MM.1S (cell line): ENCODE measurements around the gene CDC25B.

Source experiments
- DNase-seq: peaks from one replicate; pipeline ENCODE4 v3.0.0-alpha.2; 2015
- H2AFZ ChIP-seq: fragments of 300-600 bp; sonication (generic); 2 replicates; pipeline ENCODE4 v1.6.0; 2016; ENCODE audit warnings: antibody characterized with exemption, low read length
- H3F3A ChIP-seq: fragments of 300-600 bp; sonication (generic); 2 replicates; pipeline ENCODE4 v1.6.1; 2016; ENCODE audit warnings: mild to moderate bottlenecking, antibody characterized with exemption, low read length, moderate library complexity, mixed read lengths; ENCODE audit not compliant: insufficient read depth
- H3K27ac ChIP-seq: fragments of 300-600 bp; sonication (generic); 2 replicates; pipeline ENCODE4 v1.5.1; 2016; ENCODE audit warnings: mild to moderate bottlenecking, low read length
- H3K27me3 ChIP-seq: fragments of 300-600 bp; sonication (generic); replicated peaks from 2 replicates; pipeline ENCODE4 v1.6.0; 2016; ENCODE audit warnings: low read length; ENCODE audit not compliant: insufficient read depth
- H3K36me3 ChIP-seq: fragments of 300-600 bp; sonication (generic); replicated peaks from 2 replicates; pipeline ENCODE4 v1.6.1; 2016; ENCODE audit warnings: mild to moderate bottlenecking, low read length, mixed read lengths; ENCODE audit not compliant: insufficient read depth
- H3K4me1 ChIP-seq: fragments of 300-600 bp; sonication (generic); 2 replicates; pipeline ENCODE4 v1.6.1; 2016; ENCODE audit warnings: low read length, mixed read lengths
- H3K4me2 ChIP-seq: fragments of 300-600 bp; sonication (generic); 2 replicates; pipeline ENCODE4 v1.6.0; 2016; ENCODE audit warnings: low read depth, low read length
- H3K4me3 ChIP-seq: fragments of 300-600 bp; sonication (generic); 2 replicates; pipeline ENCODE4 v1.5.1; 2016; ENCODE audit warnings: low read length, mixed read lengths
- H3K79me2 ChIP-seq: fragments of 300-600 bp; sonication (generic); 2 replicates; pipeline ENCODE4 v1.6.1; 2016; ENCODE audit warnings: mixed run types, low read length, mixed read lengths
- H3K9ac ChIP-seq: fragments of 300-600 bp; sonication (generic); 2 replicates; pipeline ENCODE4 v1.6.1; 2016; ENCODE audit warnings: low read length, mixed read lengths
- H3K9me2 ChIP-seq: fragments of 300-600 bp; sonication (generic); replicated peaks from 2 replicates; pipeline ENCODE4 v1.6.1; 2016; ENCODE audit warnings: mild to moderate bottlenecking, low read length, mixed read lengths; ENCODE audit not compliant: insufficient read depth
- H3K9me3 ChIP-seq: fragments of 300-600 bp; sonication (generic); replicated peaks from 2 replicates; pipeline ENCODE4 v1.6.1; 2016; ENCODE audit warnings: mild to moderate bottlenecking, low read length, mixed read lengths; ENCODE audit not compliant: insufficient read depth
- H4K20me1 ChIP-seq: fragments of 300-600 bp; sonication (generic); 2 replicates; pipeline ENCODE4 v1.6.1; 2016; ENCODE audit warnings: mild to moderate bottlenecking, low read length, moderate library complexity, mixed read lengths; ENCODE audit not compliant: insufficient read depth
- EZH2 ChIP-seq: fragments of 300-600 bp; sonication (generic); optimal IDR thresholded peaks from 2 replicates; pipeline ENCODE3; 2017; ENCODE audit warnings: low read depth, mild to moderate bottlenecking, antibody characterized with exemption, low read length, mixed read lengths
- EZH2phosphoT487 ChIP-seq: fragments of 300-600 bp; sonication (generic); IDR thresholded peaks from 2 replicates; pipeline ENCODE4 v1.6.1; 2018; ENCODE audit warnings: antibody characterized with exemption, low read length
- TF ChIP-seq, protein P1 (sequence below): fragments of 300-600 bp; sonication (generic); IDR thresholded peaks from 2 replicates; pipeline ENCODE4 v1.5.1; 2016; ENCODE audit warnings: antibody characterized with exemption, low read length, mixed read lengths

CDC25B gene

DNA sequence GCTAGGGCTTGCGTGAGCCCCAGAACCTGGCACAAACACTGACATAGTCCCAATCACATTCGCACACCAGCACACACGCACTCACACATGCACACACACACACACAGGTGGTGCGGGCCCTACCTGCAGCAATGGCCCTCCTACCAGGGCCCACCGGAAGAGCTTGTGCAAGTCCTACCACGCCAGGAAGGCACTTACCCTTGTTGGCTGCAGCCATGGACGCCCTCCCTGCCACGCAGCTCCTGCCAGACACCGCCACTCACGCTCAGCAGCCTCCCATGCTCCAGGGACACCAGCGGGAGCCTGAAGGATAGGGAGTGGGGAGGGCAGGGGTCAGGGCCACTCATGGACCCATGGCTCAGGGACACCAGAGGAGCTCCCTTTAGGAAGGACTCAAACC, 36.2 kb upstream of the CDC25B start:
- no peaks in the 10 kb centered on the region for H3K36me3 ChIP-seq
- no peak overlapping the region for H2AFZ ChIP-seq

DNA sequence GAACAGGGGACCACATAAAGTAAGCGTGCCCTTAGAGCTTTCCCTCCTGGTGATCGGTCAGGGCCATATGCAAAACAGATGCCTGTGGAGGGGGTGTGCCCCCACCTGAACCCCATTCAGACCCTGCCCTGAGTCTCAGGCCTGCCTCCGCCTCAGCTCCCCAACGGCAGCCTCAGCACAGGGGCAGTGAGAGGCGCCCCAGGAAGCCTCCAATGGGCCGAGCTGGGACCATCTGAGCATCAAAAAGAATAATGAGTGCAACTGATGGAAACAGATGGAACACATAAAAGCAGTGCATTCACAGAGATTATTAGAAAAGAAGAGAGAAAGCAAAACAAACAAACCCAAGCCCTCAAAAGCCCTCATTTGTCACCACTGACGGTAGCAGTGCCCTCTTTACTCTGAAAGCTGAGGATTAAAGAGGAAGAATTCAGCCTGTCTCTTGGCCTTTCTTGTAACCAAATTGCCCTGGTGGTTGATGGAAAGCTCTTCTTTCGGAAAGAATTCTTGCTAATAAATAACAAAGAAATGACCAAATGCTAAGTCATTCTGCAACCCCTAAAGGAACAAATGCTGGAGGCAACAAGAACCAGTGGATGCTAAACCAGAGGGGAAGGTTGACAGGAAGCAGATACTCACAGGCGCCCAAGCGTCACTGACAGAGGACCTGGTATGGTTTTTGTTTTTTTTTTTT, 35.3 kb upstream of the CDC25B start:
- Histone ChIP-seq H3K36me3 (no peaks in the 10 kb centered on the region), H3K9me2 (no peaks in the 10 kb centered on the region)

More for the DNA sequence above, 36.2 kb upstream of the CDC25B start:
- no peak overlapping the region for H3K4me3 ChIP-seq
- H3K4me1 ChIP-seq: no peaks in the 10 kb centered on the region
- H3K27me3 ChIP-seq: no peaks in the 10 kb centered on the region
- H3K9me2 ChIP-seq: no peaks in the 10 kb centered on the region
- DNase-seq: no peak
- no peak overlapping the region for H3K9ac ChIP-seq
- no peak overlapping the region for H3K27ac ChIP-seq
- no peaks in the 10 kb centered on the region for H3K9me3 ChIP-seq
- no peaks in the 10 kb centered on the region for H4K20me1 ChIP-seq
- no peak overlapping the region for H3K4me2 ChIP-seq
- H3K79me2 ChIP-seq: no peaks in the 10 kb centered on the region
- no peaks in the 10 kb centered on the region for H3F3A ChIP-seq
- TF ChIP-seq EZH2 (no peak), EZH2phosphoT487 (no peak)
- TF ChIP-seq, protein P1, sequence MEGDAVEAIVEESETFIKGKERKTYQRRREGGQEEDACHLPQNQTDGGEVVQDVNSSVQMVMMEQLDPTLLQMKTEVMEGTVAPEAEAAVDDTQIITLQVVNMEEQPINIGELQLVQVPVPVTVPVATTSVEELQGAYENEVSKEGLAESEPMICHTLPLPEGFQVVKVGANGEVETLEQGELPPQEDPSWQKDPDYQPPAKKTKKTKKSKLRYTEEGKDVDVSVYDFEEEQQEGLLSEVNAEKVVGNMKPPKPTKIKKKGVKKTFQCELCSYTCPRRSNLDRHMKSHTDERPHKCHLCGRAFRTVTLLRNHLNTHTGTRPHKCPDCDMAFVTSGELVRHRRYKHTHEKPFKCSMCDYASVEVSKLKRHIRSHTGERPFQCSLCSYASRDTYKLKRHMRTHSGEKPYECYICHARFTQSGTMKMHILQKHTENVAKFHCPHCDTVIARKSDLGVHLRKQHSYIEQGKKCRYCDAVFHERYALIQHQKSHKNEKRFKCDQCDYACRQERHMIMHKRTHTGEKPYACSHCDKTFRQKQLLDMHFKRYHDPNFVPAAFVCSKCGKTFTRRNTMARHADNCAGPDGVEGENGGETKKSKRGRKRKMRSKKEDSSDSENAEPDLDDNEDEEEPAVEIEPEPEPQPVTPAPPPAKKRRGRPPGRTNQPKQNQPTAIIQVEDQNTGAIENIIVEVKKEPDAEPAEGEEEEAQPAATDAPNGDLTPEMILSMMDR: no peak

DNA sequence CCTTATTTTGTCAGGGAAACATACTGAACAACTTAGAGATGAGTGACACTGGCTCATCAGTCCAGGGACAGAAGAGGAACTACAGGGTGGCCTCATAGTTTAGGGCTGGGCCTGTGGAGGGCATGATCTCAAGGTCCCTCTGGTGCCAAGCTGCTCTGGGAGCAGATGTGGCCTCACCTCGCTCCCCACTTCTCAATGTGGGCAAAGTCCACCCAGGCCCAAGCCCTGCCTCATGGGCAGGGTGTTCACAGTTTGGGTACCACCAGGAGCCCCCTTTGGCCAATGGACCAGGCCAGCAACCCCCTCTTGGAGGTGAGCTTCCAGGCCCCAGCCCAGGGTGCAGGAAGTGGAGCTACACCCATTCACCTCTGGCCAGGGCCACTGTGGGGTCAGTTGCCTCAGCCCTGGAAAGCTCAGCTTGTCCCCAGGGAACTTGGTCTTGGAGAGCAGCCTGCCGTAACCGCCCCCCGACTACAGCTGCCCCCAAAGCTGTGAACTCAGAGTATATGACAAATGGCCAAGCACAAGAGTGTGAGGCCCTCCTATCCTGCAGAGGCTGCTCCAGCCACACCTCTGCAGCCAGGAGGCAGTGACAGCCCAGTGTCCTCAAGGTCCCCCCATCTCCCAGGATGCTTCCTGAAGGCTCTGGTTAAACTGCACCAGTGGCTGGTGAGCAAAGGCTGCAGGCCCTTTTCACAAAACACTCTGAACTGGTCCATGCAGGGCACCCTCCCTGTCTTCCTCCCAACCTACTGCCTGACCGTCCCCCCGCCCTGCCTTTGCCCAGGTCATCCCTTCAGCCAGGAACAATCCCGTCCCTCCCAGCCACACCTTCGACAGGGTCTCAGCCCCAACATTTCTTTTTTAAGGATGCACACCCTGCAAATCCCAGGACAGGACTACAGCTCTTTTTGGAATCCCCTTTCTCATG, 32.2 kb upstream of the CDC25B start:
- peaks cover 18% of the 10 kb centered on the region for H3K79me2 ChIP-seq
- H3K27ac ChIP-seq: no peak overlapping the region

More for the DNA sequence above, 35.3 kb upstream of the CDC25B start:
- no peak overlapping the region for H2AFZ ChIP-seq
- no peak for DNase-seq
- H3K9me3 ChIP-seq: no peaks in the 10 kb centered on the region
- H3K27me3 ChIP-seq: no peaks in the 10 kb centered on the region
- no peak overlapping the region for H3K4me2 ChIP-seq
- no peaks in the 10 kb centered on the region for H3F3A ChIP-seq
- no peak overlapping the region for H3K27ac ChIP-seq
- H3K4me1 ChIP-seq: no peaks in the 10 kb centered on the region
- H4K20me1 ChIP-seq: no peaks in the 10 kb centered on the region
- no peak overlapping the region for H3K9ac ChIP-seq
- 0 out of 2 replicates have a peak, but pooled peaks cover 2% of the 10 kb centered on the region for H3K79me2 ChIP-seq
- H3K4me3 ChIP-seq: no peak overlapping the region
- TF ChIP-seq EZH2phosphoT487: no peak
- no peak for TF ChIP-seq EZH2
- TF ChIP-seq, protein P1: no peak

More for the DNA sequence above, 32.2 kb upstream of the CDC25B start:
- Histone ChIP-seq H3F3A (peaks cover 9% of the 10 kb centered on the region), H4K20me1 (no peaks in the 10 kb centered on the region), H3K36me3 (no peaks in the 10 kb centered on the region), H3K4me1 (peaks cover 12% of the 10 kb centered on the region), H2AFZ (no peak overlapping the region), H3K4me2 (no peak overlapping the region), H3K27me3 (no peaks in the 10 kb centered on the region), H3K9me2 (no peaks in the 10 kb centered on the region), H3K9me3 (no peaks in the 10 kb centered on the region), H3K9ac (no peak overlapping the region), H3K4me3 (no peak overlapping the region)
- TF ChIP-seq, protein P1: no peak
- no peak for TF ChIP-seq EZH2phosphoT487
- TF ChIP-seq EZH2: no peak
- DNase-seq: no peak
